K562 (cell line): ENCODE data around the gene TRAPPC2B. TPM values are rescaled to one million over a fixed set of nuclear protein-coding genes. Genes with fewer than 3 reads are reported as not detected.

Experiments
- ATAC-seq: fragments of 200-7000 bp; cut with Tn5 transposase; 3 replicates; pipeline ENCODE4 v1.9.1; 2020; ENCODE audit warnings: moderate library complexity
- BruUV-seq: library from RNA; stranded (reverse); fragments of 400-500 nt; replicated peaks from 2 replicates; lab custom pipeline; 2021; lab: Mats Ljungman, UMichigan
- CTCF ChIA-PET: fragments of 300-600 bp; formaldehyde crosslinking; extraction: SDS; loops from one replicate; lab custom pipeline; 2021; ENCODE audit warnings: low intra/inter-chr PET ratio; lab: Yijun Ruan, JAX
- POLR2A ChIA-PET: fragments of 300-600, 350-650 bp; sonication (Branson Sonifier 250); formaldehyde crosslinking; extraction: SDS; loops from one replicate; lab custom pipeline; 2021; ENCODE audit warnings: antibody characterized with exemption, inconsistent platforms; lab: Yijun Ruan, JAX
- DNase-seq, 4 experiments: peaks; one replicate each; pipeline versions ENCODE4 v3.0.0 to v3.0.0-alpha.2; 2011 to 2018; ENCODE audit warnings: low spot score in 3 of 4, mixed read lengths in 3 of 4; ENCODE audit errors: extremely low read depth in 1 of 4
- FAIRE-seq: peaks from 2 replicates; lab custom pipeline; 2011; peaks lifted over from hg19 to GRCh38; lab: Jason Lieb, UNC
- H2AFZ ChIP-seq: 2 replicates; pipeline ENCODE4 v1.6.0; 2011; ENCODE audit warnings: low read depth, low read length, control low read depth, inconsistent platforms
- H3K27ac ChIP-seq: fragments of 200-600 bp; 3 replicates; pipeline ENCODE4 v1.8.0; 2011; ENCODE audit warnings: low read depth, mild to moderate bottlenecking, control low read depth, inconsistent platforms, low read length, moderate library complexity, mixed read lengths; ENCODE audit errors: extremely low read depth
- H3K27me3 ChIP-seq, 2 experiments: fragments of 300-600 bp in 1 of 2; 2 replicates in 1 of 2; 3 replicates in 1 of 2; pipeline versions ENCODE4 v1.6.0 to v1.8.0; 2011; ENCODE audit warnings: inconsistent platforms in 2 of 2, low read length in 2 of 2, mild to moderate bottlenecking in 1 of 2, mixed read lengths in 1 of 2, moderate library complexity in 1 of 2; ENCODE audit not compliant: control insufficient read depth in 2 of 2, insufficient read depth in 2 of 2
- H3K36me3 ChIP-seq: fragments of 300-600 bp; 3 replicates; pipeline ENCODE4 v1.8.0; 2011; ENCODE audit warnings: mild to moderate bottlenecking, low read length, inconsistent platforms; ENCODE audit not compliant: control insufficient read depth, insufficient read depth
- H3K4me1 ChIP-seq, 2 experiments: fragments of 200-600 bp in 1 of 2; replicated peaks in 1 of 2; 2 replicates in 1 of 2; 3 replicates in 1 of 2; pipeline versions ENCODE4 v1.5.1 to v1.8.0; 2011; ENCODE audit warnings: inconsistent platforms in 2 of 2, low read length in 2 of 2, mild to moderate bottlenecking in 1 of 2, mixed read lengths in 1 of 2, moderate library complexity in 1 of 2; ENCODE audit not compliant: control insufficient read depth in 2 of 2, insufficient read depth in 2 of 2
- H3K4me2 ChIP-seq: 2 replicates; pipeline ENCODE4 v1.6.1; 2011; ENCODE audit warnings: low read length, control low read depth, inconsistent platforms, mixed read lengths; ENCODE audit not compliant: insufficient read depth
- H3K4me3 ChIP-seq: fragments of 200-600 bp; sonication (generic), shearing (Covaris generic); 2 replicates; pipeline ENCODE4 v1.5.1; 2016; ENCODE audit warnings: control low read depth, inconsistent platforms
- H3K79me2 ChIP-seq: fragments of 200-600 bp; 3 replicates; pipeline ENCODE4 v1.8.0; 2011; ENCODE audit warnings: low read length, inconsistent platforms; ENCODE audit not compliant: control insufficient read depth, insufficient read depth
- H3K9ac ChIP-seq, 2 experiments: 2 replicates each; pipeline versions ENCODE4 v1.6.0 to v1.6.1; 2011; ENCODE audit warnings: low read depth in 2 of 2, low read length in 2 of 2, control low read depth in 1 of 2, inconsistent platforms in 1 of 2, mild to moderate bottlenecking in 1 of 2, mixed read lengths in 1 of 2; ENCODE audit not compliant: insufficient read depth in 1 of 2
- H3K9me1 ChIP-seq: one replicate; pipeline ENCODE4 v1.6.0; 2011; ENCODE audit warnings: inconsistent platforms, mild to moderate bottlenecking, low read length, moderate library complexity; ENCODE audit not compliant: control insufficient read depth, insufficient read depth
- H3K9me3 ChIP-seq: replicated peaks from 2 replicates; pipeline ENCODE4 v1.5.1; 2011; ENCODE audit warnings: low read depth, low read length, inconsistent platforms; ENCODE audit not compliant: control insufficient read depth, insufficient read depth
- H4K20me1 ChIP-seq: replicated peaks from 2 replicates; pipeline ENCODE4 v1.6.1; 2011; ENCODE audit warnings: low read length, inconsistent platforms, mixed read lengths; ENCODE audit not compliant: control insufficient read depth, insufficient read depth
- DEAF1 ChIP-seq: fragments of 450-650 bp; formaldehyde crosslinking; IDR thresholded peaks from 2 replicates; pipeline ENCODE4 v1.4.0; 2020; ENCODE audit warnings: mild to moderate bottlenecking, moderate library complexity
- HIVEP1 ChIP-seq: fragments of 250-450 bp; sonication (Bioruptor Pico); IDR thresholded peaks from 2 replicates; pipeline ENCODE4 v1.4.0; 2020; ENCODE audit warnings: mild to moderate bottlenecking
- MLLT1 ChIP-seq, 2 experiments: fragments of 450-650 bp; IDR thresholded peaks; 2 replicates each; pipeline ENCODE4 v1.6.1; 2016
- PKNOX1 ChIP-seq: fragments of 450-650 bp; IDR thresholded peaks from 2 replicates; pipeline ENCODE4 v1.6.1; 2016
- TBP ChIP-seq: optimal IDR thresholded peaks from 2 replicates; pipeline ENCODE3; 2011; ENCODE audit warnings: low read depth, low read length, improper control_type of control experiment
- ZBTB1 ChIP-seq: sonication (generic); formaldehyde crosslinking; IDR thresholded peaks from 2 replicates; pipeline ENCODE4 v1.8.1; 2023; ENCODE audit warnings: missing genetic modification reagents, low read depth, mild to moderate bottlenecking, borderline replicate concordance
- ZNF668 ChIP-seq: fragments of 250-450 bp; sonication (Bioruptor Pico); IDR thresholded peaks from 2 replicates; pipeline ENCODE4 v1.8.0; 2022; ENCODE audit warnings: mild to moderate bottlenecking, inconsistent platforms
- WGBS: fragments of 100-300 bp; shearing (Covaris generic); methylation state at CpG from one replicate; pipeline ENCODE4 v1.1.6; 2016; ENCODE audit warnings: low coverage, mixed read lengths; ENCODE audit not compliant: insufficient coverage; ENCODE audit errors: missing lambda C conversion rate; 5-methylcytosine and 5-hydroxymethylcytosine counted together
- in situ Hi-C: fragments of 300-500 bp; cut with MboI; formaldehyde crosslinking; loops from 4 replicates; pipeline ENCODE4 v1.15.0; 2018; ENCODE audit warnings: inconsistent platforms, mixed read lengths
- intact Hi-C: fragments of 100-400 bp; cut with micrococcal nuclease; formaldehyde crosslinking; loops from 2 replicates; pipeline ENCODE4 v1.14.2; 2022
- polyA plus RNA-seq, 8 experiments: library from polyadenylated mRNA; depleted of rRNA in 4 of 8; stranded (reverse) in 5 of 8; unstranded in 3 of 8; fragments of >200 nt; fragmentation: Nextera tagmentation in 2 of 8; fragmentation: Illumina TruSeq in 1 of 8; extraction: Ambion mirVana in 2 of 8; extraction: Trizol in 1 of 8; gene quantifications; 2 replicates each; pipeline versions ENCODE4 v1.2.1 to v1.2.3, GENCODE V29; 2011 to 2014; ENCODE audit warnings: inconsistent platforms in 1 of 8, missing spikeins in 1 of 8
- total RNA-seq, 7 experiments: library from RNA; depleted of rRNA in 6 of 7; stranded (reverse); fragments of >200 nt in 6 of 7; fragmentation: Illumina TruSeq in 2 of 7; extraction: Trizol in 2 of 7; gene quantifications; 2 replicates each; pipeline versions ENCODE4 v1.2.1 to v1.2.3, GENCODE V29; 2011 to 2021; ENCODE audit warnings: low replicate concordance in 1 of 7
- TF ChIP-seq, protein P1 (sequence below): fragments of 450-650 bp; formaldehyde crosslinking; IDR thresholded peaks from 2 replicates; pipeline ENCODE4 v1.4.0; 2022; ENCODE audit warnings: mild to moderate bottlenecking, moderate library complexity
- TF ChIP-seq, protein P2 (sequence below), 2 experiments: fragments of 450-650 bp in 1 of 2; sonication (generic) in 1 of 2; formaldehyde crosslinking; conservative IDR thresholded peaks; 2 replicates each; pipeline versions ENCODE4 v1.4.0 to v1.8.1; 2020 to 2022; ENCODE audit warnings: mild to moderate bottlenecking in 1 of 2, missing genetic modification reagents in 1 of 2
- TF ChIP-seq, protein P3 (sequence below): fragments of 250-450 bp; sonication (Bioruptor Pico); IDR thresholded peaks from 2 replicates; pipeline ENCODE4 v1.5.0; 2021

Gene TRAPPC2B
- total and polyA plus RNA-seq, 9 of the 15 experiments (the other 6 are each of a cell fraction or from before 2014, with no cell fraction given) = 2.2 to 20.4 (median 4.6) TPM

DNA sequence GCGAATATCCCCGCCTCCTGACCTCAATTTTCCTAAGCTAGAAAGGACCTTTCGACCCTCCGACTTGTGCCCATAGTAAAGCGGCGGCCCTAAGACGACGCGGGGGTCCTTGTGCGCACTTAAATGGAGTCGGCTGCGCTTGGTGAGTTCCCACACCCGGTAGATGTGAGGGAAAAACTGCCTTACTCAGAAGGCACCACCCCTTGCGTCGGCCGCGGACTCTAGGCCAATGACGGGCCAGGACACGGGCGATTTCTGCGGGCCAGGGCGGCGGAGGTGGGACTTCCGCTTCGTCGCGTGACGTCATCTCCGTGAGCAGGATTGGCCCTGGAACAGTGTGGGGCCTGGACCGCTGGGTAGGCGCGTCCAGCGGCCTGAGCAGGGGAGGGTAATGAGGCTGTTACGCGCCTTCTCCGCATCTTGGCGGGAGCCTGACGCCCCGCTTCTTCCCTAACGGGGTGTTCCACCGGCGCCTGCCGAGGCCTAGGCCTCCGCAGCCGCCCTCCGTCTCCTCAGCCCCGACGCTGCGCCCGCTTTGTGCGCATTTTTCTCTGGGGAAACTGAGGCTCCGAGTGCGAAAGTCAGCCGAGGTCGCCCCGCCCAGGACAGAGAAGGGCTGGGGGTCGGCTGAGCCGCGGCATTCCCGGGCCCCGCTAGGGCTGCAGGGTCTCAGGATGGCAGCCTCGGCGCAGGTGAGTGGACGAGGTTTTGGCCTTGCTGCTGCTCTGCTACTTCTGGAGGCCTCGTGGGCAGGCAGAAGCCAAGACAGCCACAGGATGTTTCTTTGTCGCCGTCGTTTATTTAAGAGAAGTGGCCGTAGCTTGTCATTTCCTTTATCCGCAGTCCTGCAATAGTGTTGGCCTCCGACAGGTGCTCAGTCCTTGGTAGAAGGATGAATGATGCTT is 42.9 kb upstream of the TRAPPC2B start, which contains the start of gene ZNF543:
ZNF543 (plus strand) TSS at position 293 of the 905 bp plus-strand sequence; CDS start at position 675, 382 bp downstream.
- Histone ChIP-seq H3K4me3 (peak within 1 kb of the TSS; percentile 82), H3K9ac (peak within 1 kb of the TSS; percentile 79 to 92), H3K9me1 (no peaks in the 10 kb centered on the region), H3K27me3 (peaks cover 2 to 4% of the 10 kb centered on the region in 2 experiments; a peak in 2 of 5 replicates), H2AFZ (peak within 1 kb of the TSS; percentile 98), H3K27ac (peak within 1 kb of the TSS; percentile 86), H3K36me3 (peaks cover 17% of the 10 kb centered on the region; the same call in 2 of the 3 replicates), H3K4me1 (peaks cover 9 to 11% of the 10 kb centered on the region in 2 experiments; a peak in 4 of 5 replicates), H3K9me3 (no peaks in the 10 kb centered on the region; the same call in 1 of the 2 replicates), H4K20me1 (no peaks in the 10 kb centered on the region), H3K79me2 (peaks cover 24% of the 10 kb centered on the region), H3K4me2 (peak within 1 kb of the TSS; percentile 96)
- intact Hi-C loops = no loop called here
- ATAC-seq (peak; percentile 100), DNase-seq (peak; percentile 96 to 97 (median 97)), FAIRE-seq (peak; percentile 99)
- 2% methylated on average over 67 of the region's 71 CpGs for WGBS
- POLR2A ChIA-PET = interaction anchor here (0.6 to 1.2 kb wide), 4 partner anchors 11 to 325 kb away, joined by 3 to 4 read pairs (median 4); no protein-coding TSS in a partner anchor
- in situ Hi-C loops = no loop called here
- TSS peak; percentile 63 for BruUV-seq
- CTCF ChIA-PET = no interaction called here
- TF ChIP-seq, protein P1, sequence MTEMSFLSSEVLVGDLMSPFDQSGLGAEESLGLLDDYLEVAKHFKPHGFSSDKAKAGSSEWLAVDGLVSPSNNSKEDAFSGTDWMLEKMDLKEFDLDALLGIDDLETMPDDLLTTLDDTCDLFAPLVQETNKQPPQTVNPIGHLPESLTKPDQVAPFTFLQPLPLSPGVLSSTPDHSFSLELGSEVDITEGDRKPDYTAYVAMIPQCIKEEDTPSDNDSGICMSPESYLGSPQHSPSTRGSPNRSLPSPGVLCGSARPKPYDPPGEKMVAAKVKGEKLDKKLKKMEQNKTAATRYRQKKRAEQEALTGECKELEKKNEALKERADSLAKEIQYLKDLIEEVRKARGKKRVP (CRISPR knock-in tag) = no peak
- TF ChIP-seq, protein P2, sequence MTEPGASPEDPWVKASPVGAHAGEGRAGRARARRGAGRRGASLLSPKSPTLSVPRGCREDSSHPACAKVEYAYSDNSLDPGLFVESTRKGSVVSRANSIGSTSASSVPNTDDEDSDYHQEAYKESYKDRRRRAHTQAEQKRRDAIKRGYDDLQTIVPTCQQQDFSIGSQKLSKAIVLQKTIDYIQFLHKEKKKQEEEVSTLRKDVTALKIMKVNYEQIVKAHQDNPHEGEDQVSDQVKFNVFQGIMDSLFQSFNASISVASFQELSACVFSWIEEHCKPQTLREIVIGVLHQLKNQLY (CRISPR knock-in tag; conservative IDR thresholded peaks at IDR 0.05) = no peak
- TF ChIP-seq ZNF668 (CRISPR knock-in tag) (no peak), HIVEP1 (CRISPR knock-in tag) (no peak), TBP (no peak), MLLT1 (IDR thresholded peaks at IDR 0.05) (no peak), DEAF1 (CRISPR knock-in tag) (no peak), ZBTB1 (CRISPR knock-in tag) (no peak; the same call in 1 of the 2 replicates), PKNOX1 (peak; percentile 67)
- TF ChIP-seq, protein P3, sequence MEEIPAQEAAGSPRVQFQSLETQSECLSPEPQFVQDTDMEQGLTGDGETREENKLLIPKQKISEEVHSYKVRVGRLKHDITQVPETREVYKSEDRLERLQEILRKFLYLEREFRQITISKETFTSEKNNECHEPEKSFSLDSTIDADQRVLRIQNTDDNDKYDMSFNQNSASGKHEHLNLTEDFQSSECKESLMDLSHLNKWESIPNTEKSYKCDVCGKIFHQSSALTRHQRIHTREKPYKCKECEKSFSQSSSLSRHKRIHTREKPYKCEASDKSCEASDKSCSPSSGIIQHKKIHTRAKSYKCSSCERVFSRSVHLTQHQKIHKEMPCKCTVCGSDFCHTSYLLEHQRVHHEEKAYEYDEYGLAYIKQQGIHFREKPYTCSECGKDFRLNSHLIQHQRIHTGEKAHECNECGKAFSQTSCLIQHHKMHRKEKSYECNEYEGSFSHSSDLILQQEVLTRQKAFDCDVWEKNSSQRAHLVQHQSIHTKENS (CRISPR knock-in tag) = no peak
